Upper lobe of left lung (tissue), 6 donors: Measurements from ENCODE around the gene TJP2. TPM values are rescaled to one million over a fixed set of nuclear protein-coding genes. Genes with fewer than 3 reads are reported as not detected.

Experiments
- ATAC-seq, 2 donors: fragments of 200-7000 bp; cut with Tn5 transposase; one replicate each; pipeline ENCODE4 v1.9.1; 2022; ENCODE audit warnings: mild to moderate bottlenecking in 2 of 2, moderate library complexity in 2 of 2; ENCODE audit not compliant: low FRiP score in 2 of 2
- DNase-seq, 2 donors: peaks; one replicate each; pipeline ENCODE4 v3.0.0-alpha.2; 2019 to 2020
- H3K27ac ChIP-seq, 4 donors: fragments of 200-600 bp; sonication (generic); one replicate each; pipeline ENCODE4 v1.5.1; 2016 to 2019
- H3K27me3 ChIP-seq, 4 donors: fragments of 200-600 bp; sonication (generic); one replicate each; pipeline ENCODE4 v1.5.1; 2017 to 2019
- H3K36me3 ChIP-seq, 4 donors: fragments of 200-600 bp; sonication (generic); one replicate each; pipeline ENCODE4 v1.5.1; 2016 to 2019
- H3K4me1 ChIP-seq, 4 donors: fragments of 200-600 bp; sonication (generic); one replicate each; pipeline ENCODE4 v1.5.1; 2018 to 2019
- H3K4me3 ChIP-seq, 4 donors: fragments of 200-600 bp; sonication (generic); one replicate each; pipeline ENCODE4 v1.5.1; 2017 to 2019; ENCODE audit warnings: mild to moderate bottlenecking in 2 of 4, moderate library complexity in 1 of 4
- H3K9me3 ChIP-seq, 4 donors: fragments of 200-600 bp; sonication (generic); one replicate each; pipeline ENCODE4 v1.5.1; 2018 to 2019
- EP300 ChIP-seq, 4 donors: sonication (generic); formaldehyde crosslinking; IDR thresholded peaks; one replicate each; pipeline ENCODE4 v1.5.1; 2017; ENCODE audit warnings: antibody characterized with exemption in 4 of 4, control low read depth in 2 of 4
- POLR2A ChIP-seq, 4 donors: fragments of 450-650 bp; IDR thresholded peaks; one replicate each; pipeline ENCODE4 v1.5.1; 2016 to 2017; ENCODE audit warnings: antibody characterized with exemption in 4 of 4, mild to moderate bottlenecking in 2 of 4
- POLR2AphosphoS5 ChIP-seq, 2 donors: sonication (generic); formaldehyde crosslinking; IDR thresholded peaks; one replicate each; pipeline ENCODE4 v1.5.1; 2017; ENCODE audit warnings: antibody characterized with exemption in 2 of 2
- WGBS, 2 donors: methylation state at CpG; one replicate each; pipeline ENCODE4 v1.1.5; 2017 to 2018; 5-methylcytosine and 5-hydroxymethylcytosine counted together
- total RNA-seq, 6 donors: library from RNA; depleted of rRNA in 4 of 6; stranded (reverse); fragments of >200 nt in 4 of 6; gene quantifications; one replicate each; pipeline versions ENCODE4 v1.1.0 to v1.2.1, GENCODE V29; 2016 to 2021
- TF ChIP-seq, protein P1 (sequence below), 6 experiments: fragments of 450-650 bp in 4 of 6; fragments of 200-600 bp in 2 of 6; sonication (generic) in 2 of 6; IDR thresholded peaks; one replicate each; pipeline ENCODE4 v1.5.1; 2016 to 2019; ENCODE audit warnings: antibody characterized with exemption in 6 of 6
- donor health status: DM: no; HTN: no; CAD: no; lungs with moderate emphysema.
- donor health status: DM: no; HTN: yes; CAD: no; lungs with severe emphysema.

TJP2 gene
- total RNA-seq, 6 donors from 2014 or later = 98.3 to 270 (median 185) TPM

DNA sequence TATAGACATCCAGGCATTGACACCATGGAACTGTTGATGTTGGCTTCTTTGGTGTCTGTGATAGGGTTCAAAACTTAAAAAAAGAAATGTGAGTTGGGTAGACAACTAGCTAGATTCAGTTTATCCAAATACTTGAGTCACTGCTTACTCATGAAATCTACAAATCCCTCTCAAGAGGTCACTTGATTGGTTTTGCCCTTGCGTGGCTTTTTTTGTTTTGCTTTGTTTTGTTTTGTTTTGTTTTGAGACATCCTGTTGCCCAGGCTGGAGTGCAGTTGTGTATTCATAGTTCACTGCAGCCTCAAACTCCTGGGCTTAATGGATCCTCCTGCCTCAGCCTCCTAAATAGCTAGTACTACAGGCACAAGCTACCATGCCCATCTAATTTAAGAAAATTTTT lies 140.5 kb downstream of the TJP2 start:
- ATAC-seq (no peak), DNase-seq (no peak)
- no peak overlapping the region for H3K27ac ChIP-seq
- H3K4me1 ChIP-seq = no peaks in the 10 kb centered on the region
- no peaks in the 10 kb centered on the region for H3K36me3 ChIP-seq
- WGBS, 2 donors = 63 to 68% methylated on average over 1 of the region's 1 CpG
- H3K4me3 ChIP-seq = no peak overlapping the region
- H3K9me3 ChIP-seq = peaks cover 0 to 12% (median 11%) of the 10 kb centered on the region in 4 donors
- H3K27me3 ChIP-seq = no peaks in the 10 kb centered on the region
- TF ChIP-seq, protein P1, sequence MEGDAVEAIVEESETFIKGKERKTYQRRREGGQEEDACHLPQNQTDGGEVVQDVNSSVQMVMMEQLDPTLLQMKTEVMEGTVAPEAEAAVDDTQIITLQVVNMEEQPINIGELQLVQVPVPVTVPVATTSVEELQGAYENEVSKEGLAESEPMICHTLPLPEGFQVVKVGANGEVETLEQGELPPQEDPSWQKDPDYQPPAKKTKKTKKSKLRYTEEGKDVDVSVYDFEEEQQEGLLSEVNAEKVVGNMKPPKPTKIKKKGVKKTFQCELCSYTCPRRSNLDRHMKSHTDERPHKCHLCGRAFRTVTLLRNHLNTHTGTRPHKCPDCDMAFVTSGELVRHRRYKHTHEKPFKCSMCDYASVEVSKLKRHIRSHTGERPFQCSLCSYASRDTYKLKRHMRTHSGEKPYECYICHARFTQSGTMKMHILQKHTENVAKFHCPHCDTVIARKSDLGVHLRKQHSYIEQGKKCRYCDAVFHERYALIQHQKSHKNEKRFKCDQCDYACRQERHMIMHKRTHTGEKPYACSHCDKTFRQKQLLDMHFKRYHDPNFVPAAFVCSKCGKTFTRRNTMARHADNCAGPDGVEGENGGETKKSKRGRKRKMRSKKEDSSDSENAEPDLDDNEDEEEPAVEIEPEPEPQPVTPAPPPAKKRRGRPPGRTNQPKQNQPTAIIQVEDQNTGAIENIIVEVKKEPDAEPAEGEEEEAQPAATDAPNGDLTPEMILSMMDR (IDR thresholded peaks at IDR 0.05) = no peak
- no peak for TF ChIP-seq POLR2A (IDR thresholded peaks at IDR 0.05)

DNA sequence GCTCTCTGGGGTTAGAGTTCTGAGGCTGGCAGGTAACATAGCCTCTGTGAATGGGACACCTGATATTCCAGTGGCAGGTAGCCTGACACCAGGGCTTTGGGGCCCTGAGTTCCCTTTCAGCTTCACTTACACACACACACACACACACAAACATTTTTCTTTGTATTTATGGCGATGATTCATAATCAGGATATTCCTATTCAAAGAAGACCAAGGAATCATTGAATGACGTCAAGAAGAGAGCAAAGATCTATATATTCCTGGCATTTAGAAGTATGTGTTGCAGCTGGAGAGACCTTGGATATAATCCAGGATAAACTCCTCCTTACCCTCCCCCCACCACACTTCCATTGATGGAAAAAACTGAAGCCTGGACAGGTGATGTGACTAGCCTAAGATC lies 143.0 kb downstream of the TJP2 start:
- WGBS, 2 donors = 75 to 78% methylated on average over 2 of the region's 2 CpGs
- ATAC-seq = no peak
- TF ChIP-seq POLR2A (IDR thresholded peaks at IDR 0.05) (no peak), POLR2AphosphoS5 (IDR thresholded peaks at IDR 0.05) (no peak), EP300 (IDR thresholded peaks at IDR 0.05) (no peak)
- TF ChIP-seq, protein P1 (IDR thresholded peaks at IDR 0.05) = no peak

DNA sequence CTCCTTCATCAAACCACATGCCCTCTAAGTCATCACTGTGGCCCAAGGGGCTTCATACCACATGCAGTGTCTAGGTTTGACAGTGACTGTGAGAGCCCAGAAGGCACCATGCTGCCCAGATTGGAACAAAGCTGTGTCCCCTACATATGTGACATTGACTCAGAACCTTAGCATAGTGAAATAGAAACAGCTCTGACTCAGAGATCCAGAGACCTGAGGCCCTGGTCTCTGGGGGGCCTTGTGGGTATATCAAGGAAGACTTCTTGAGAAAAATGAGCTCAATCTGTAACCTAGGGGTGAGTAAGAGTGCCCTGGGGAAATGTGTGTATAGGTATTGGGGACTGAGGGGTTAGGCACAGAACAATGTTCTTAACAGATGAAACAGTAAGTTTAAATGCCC lies 143.8 kb downstream of the TJP2 start:
- ATAC-seq (no peak), DNase-seq (no peak)
- no peaks in the 10 kb centered on the region for H3K27me3 ChIP-seq
- H3K4me1 ChIP-seq = no peaks in the 10 kb centered on the region
- no peaks in the 10 kb centered on the region for H3K36me3 ChIP-seq
- no peak overlapping the region for H3K4me3 ChIP-seq
- peaks cover 0 to 10% (median 6%) of the 10 kb centered on the region in 4 donors for H3K9me3 ChIP-seq
- H3K27ac ChIP-seq = no peak overlapping the region
- TF ChIP-seq, protein P1 (IDR thresholded peaks at IDR 0.05) = no peak
- no peak for TF ChIP-seq EP300 (IDR thresholded peaks at IDR 0.05)
- no peak for TF ChIP-seq POLR2AphosphoS5 (IDR thresholded peaks at IDR 0.05)
- TF ChIP-seq POLR2A (IDR thresholded peaks at IDR 0.05) = no peak

More for the DNA sequence above, 143.0 kb downstream of the TJP2 start:
- Histone ChIP-seq H3K4me3 (no peak overlapping the region), H3K36me3 (no peaks in the 10 kb centered on the region), H3K27me3 (no peaks in the 10 kb centered on the region), H3K9me3 (peaks cover 0 to 12% (median 11%) of the 10 kb centered on the region in 4 donors), H3K4me1 (no peaks in the 10 kb centered on the region), H3K27ac (no peak overlapping the region)
- DNase-seq = no peak

DNA sequence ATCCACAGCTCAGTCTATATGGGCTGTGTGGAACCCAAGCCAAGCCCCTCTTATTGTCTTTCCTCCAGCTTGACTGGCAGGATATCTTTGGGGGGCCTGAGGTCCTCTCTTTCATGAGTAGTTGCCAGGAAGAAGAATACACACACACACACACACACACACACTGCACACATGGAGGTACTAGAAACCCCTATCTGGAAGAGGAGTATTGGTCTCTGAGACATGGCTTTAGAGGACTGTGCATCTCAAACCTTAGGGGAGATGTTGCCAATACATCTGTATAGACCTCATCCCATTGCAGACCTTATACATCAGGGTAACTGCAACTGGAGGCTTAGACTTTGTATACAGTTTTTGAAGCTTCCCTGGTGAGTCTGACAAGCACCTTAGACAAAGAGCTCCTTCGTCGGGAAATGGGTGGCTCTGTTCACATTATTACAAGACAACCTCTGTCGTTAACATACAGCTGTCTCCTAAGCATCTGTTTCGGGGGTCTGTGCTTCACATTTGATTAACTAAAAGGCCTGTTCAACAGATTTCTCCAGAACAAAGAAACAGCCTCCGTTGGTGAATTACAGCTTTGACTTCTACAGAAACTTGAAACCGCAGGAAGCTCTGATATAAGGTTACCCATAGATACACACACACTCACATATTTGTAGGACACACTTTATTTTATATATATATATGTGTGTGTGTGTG lies 145.4 kb downstream of the TJP2 start:
- Histone ChIP-seq H3K4me3 (no peak overlapping the region), H3K4me1 (peaks cover 0 to 2% (median under 1%) of the 10 kb centered on the region in 4 donors), H3K27me3 (no peaks in the 10 kb centered on the region), H3K9me3 (no peaks in the 10 kb centered on the region), H3K27ac (no peak overlapping the region), H3K36me3 (no peaks in the 10 kb centered on the region)
- 80 to 85% methylated on average over 6 of the region's 6 CpGs for WGBS, 2 donors
- ATAC-seq (peak in 1 of 2 donors; percentile 54), DNase-seq (no peak)
- TF ChIP-seq EP300 (IDR thresholded peaks at IDR 0.05) (no peak), POLR2AphosphoS5 (IDR thresholded peaks at IDR 0.05) (no peak), POLR2A (IDR thresholded peaks at IDR 0.05) (no peak)
- TF ChIP-seq, protein P1 (IDR thresholded peaks at IDR 0.05) = no peak

DNA sequence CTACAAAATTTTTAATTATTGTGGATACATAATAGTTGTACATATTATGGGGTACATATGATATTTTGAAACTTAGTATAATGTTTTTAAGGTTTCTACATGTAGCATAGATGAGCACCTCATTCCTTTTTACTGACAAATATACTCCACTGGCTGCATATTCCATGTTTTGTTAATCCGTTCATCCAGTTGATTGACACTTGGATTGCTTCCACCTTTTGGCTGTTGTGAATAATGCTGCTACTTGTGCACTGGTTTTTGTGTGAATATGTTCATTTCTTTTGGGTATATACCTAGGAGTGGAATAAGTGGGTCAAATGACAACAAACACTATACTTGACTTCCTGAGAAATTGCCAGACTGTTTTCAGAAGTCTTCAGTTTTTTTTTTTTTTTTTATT lies 148.2 kb downstream of the TJP2 start:
- WGBS, 2 donors = 45 to 60% methylated on average over 1 of the region's 1 CpG
- no peak for DNase-seq

More for the DNA sequence above, 148.2 kb downstream of the TJP2 start:
- H3K27ac ChIP-seq = no peak overlapping the region
- no peaks in the 10 kb centered on the region for H3K36me3 ChIP-seq
- no peak overlapping the region for H3K4me3 ChIP-seq
- peaks cover 0 to 20% (median 8%) of the 10 kb centered on the region in 4 donors for H3K4me1 ChIP-seq
- no peak for ATAC-seq
- no peaks in the 10 kb centered on the region for H3K27me3 ChIP-seq
- H3K9me3 ChIP-seq = no peaks in the 10 kb centered on the region
- no peak for TF ChIP-seq EP300 (IDR thresholded peaks at IDR 0.05)
